ENCODE data around the gene TTC7B. TPM values are rescaled to one million over a fixed set of nuclear protein-coding genes. Genes with fewer than 3 reads are reported as not detected.

The TTC7B gene
- total RNA-seq, 2 experiments from 2014 or later = 1.2 to 1.3 TPM

DNA sequence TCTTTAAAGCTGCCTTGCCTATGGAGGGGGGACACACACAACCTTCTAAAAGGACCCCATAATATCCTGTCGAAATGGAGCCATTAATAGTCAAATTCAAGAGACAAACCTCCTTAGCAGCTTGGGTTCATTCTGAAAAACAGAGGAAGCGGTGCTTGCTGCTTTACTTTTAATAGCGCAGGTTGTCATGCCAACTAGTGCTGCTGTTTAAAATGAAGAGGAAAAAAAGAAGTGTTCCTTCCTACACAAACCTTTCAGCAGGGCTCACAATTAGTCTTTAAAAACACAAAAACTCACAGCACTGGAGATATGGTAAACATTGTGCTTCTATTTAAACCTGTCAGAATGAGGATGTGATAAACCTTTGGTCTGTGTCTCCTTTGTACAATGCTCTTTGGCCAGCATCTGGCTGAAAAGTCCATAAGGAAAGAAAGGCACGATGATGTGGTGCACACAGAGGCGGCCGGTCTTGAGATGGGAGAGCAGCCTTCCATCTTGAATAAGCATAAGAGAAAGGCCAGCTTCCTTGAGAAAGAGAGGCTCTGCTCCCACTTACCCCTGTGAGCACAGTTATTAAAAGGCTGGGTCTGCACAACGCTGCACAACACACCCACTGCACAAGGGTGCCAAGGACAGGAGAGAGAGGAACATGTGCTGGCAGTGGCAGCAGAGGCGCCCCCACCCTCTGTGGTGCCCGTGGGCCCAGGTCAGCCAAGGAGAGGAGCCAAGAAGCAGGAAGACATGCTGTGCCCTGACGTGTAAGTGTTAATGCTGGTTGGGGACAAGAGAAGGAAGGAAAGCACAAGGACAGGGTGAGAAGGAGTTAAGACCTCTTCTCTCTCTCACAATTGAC, 144.6 kb downstream of the TTC7B start:
- DNase-seq = peak in 1 of 14 experiments; percentile 10
- H3K27me3 Mint-ChIP-seq = no peaks in the 10 kb centered on the region
- no peak for ATAC-seq (ENCODE audit: poor library complexity)

GRCh38 chr14:90669731-90670130, 146.5 kb downstream of the TTC7B start:
- DNase-seq = no peak
- intact Hi-C loops (cut with DNase I, micrococcal nuclease) = no loop called here
- Mint-ChIP-seq H3K27ac (no peak overlapping the region), H3K4me3 (no peak overlapping the region), H3K4me1 (ENCODE audit: low read depth) (no peaks in the 10 kb centered on the region), H3K9me3 (peaks cover 3% of the 10 kb centered on the region), H3K36me3 (ENCODE audit: low read depth) (no peaks in the 10 kb centered on the region), H3K27me3 (no peaks in the 10 kb centered on the region)
- TF ChIP-seq CTCF (IDR thresholded peaks at IDR 0.05) = no peak
- POLR2A ChIA-PET = no interaction called here
- CTCF ChIA-PET = no interaction called here
- Histone ChIP-seq H3K4me3 (ENCODE audit: low read length) (no peak overlapping the region), H3K27ac (ENCODE audit: low read depth in 1 of 2, low read length in 2 of 2) (no peak overlapping the region), H3K4me1 (ENCODE audit: insufficient read depth, low read length) (peaks cover 3% of the 10 kb centered on the region), H3K9me3 (ENCODE audit: control insufficient read depth in 1 of 2, insufficient read depth in 1 of 2, low read length in 2 of 2) (peaks cover 0 to 4% of the 10 kb centered on the region in 2 experiments), H3K36me3 (ENCODE audit: insufficient read depth, low read length) (no peaks in the 10 kb centered on the region), H3K27me3 (ENCODE audit: control insufficient read depth in 1 of 2, insufficient read depth in 2 of 2, low read length in 2 of 2) (no peaks in the 10 kb centered on the region)
- no peak for ATAC-seq (ENCODE audit: poor library complexity)

More for the DNA sequence above, 144.6 kb downstream of the TTC7B start:
- H3K4me3 Mint-ChIP-seq = no peak overlapping the region
- Histone ChIP-seq H3K4me1 (ENCODE audit: insufficient read depth, low read length) (peaks cover 3% of the 10 kb centered on the region), H3K27me3 (ENCODE audit: control insufficient read depth in 1 of 2, insufficient read depth in 2 of 2, low read length in 2 of 2) (no peaks in the 10 kb centered on the region), H3K9me3 (ENCODE audit: control insufficient read depth in 1 of 2, insufficient read depth in 1 of 2, low read length in 2 of 2) (peaks cover 0 to 4% of the 10 kb centered on the region in 2 experiments), H3K27ac (ENCODE audit: low read depth in 1 of 2, low read length in 2 of 2) (no peak overlapping the region), H3K36me3 (ENCODE audit: insufficient read depth, low read length) (no peaks in the 10 kb centered on the region), H3K4me3 (ENCODE audit: low read length) (no peak overlapping the region)
- TF ChIP-seq CTCF (IDR thresholded peaks at IDR 0.05) = no peak
- no peaks in the 10 kb centered on the region for H3K4me1 Mint-ChIP-seq (ENCODE audit: low read depth)
- intact Hi-C loops (cut with DNase I, micrococcal nuclease) = no loop called here
- peaks cover 3% of the 10 kb centered on the region for H3K9me3 Mint-ChIP-seq
- CTCF ChIA-PET = no interaction called here
- no peak overlapping the region for H3K27ac Mint-ChIP-seq
- POLR2A ChIA-PET = no interaction called here
- H3K36me3 Mint-ChIP-seq (ENCODE audit: low read depth) = no peaks in the 10 kb centered on the region

- CTCF ChIA-PET = no interaction called here
- H3K27me3 ChIP-seq (ENCODE audit: control insufficient read depth in 1 of 2, insufficient read depth in 2 of 2, low read length in 2 of 2) = no peaks in the 10 kb centered on the region
- no peak overlapping the region for H3K27ac Mint-ChIP-seq
Observed at GRCh38 chr14:90666571-90666970, 149.7 kb downstream of the TTC7B start.

More at GRCh38 chr14:90666571-90666970, 149.7 kb downstream of the TTC7B start:
- Histone ChIP-seq H3K9me3 (ENCODE audit: control insufficient read depth in 1 of 2, insufficient read depth in 1 of 2, low read length in 2 of 2) (peaks cover 0 to 4% of the 10 kb centered on the region in 2 experiments), H3K4me3 (ENCODE audit: low read length) (no peak overlapping the region), H3K4me1 (ENCODE audit: insufficient read depth, low read length) (no peaks in the 10 kb centered on the region), H3K27ac (ENCODE audit: low read depth in 1 of 2, low read length in 2 of 2) (no peak overlapping the region), H3K36me3 (ENCODE audit: insufficient read depth, low read length) (no peaks in the 10 kb centered on the region)
- POLR2A ChIA-PET = no interaction called here
- intact Hi-C loops (cut with DNase I, micrococcal nuclease) = no loop called here
- Mint-ChIP-seq H3K4me1 (ENCODE audit: low read depth) (no peaks in the 10 kb centered on the region), H3K36me3 (ENCODE audit: low read depth) (no peaks in the 10 kb centered on the region), H3K9me3 (peaks cover 3% of the 10 kb centered on the region), H3K4me3 (no peak overlapping the region), H3K27me3 (no peaks in the 10 kb centered on the region)
- no peak for DNase-seq
- no peak for ATAC-seq (ENCODE audit: poor library complexity)
- TF ChIP-seq CTCF (IDR thresholded peaks at IDR 0.05) = no peak

All from CD4-positive, alpha-beta T cell (primary cell).